ENCODE data around the gene RBBP8NL.
"Not testable (repeated sequence)": the region's sequence is repeated elsewhere in the genome, so short reads cannot be mapped to it uniquely, and the experiment has no call there.

The RBBP8NL gene

DNA sequence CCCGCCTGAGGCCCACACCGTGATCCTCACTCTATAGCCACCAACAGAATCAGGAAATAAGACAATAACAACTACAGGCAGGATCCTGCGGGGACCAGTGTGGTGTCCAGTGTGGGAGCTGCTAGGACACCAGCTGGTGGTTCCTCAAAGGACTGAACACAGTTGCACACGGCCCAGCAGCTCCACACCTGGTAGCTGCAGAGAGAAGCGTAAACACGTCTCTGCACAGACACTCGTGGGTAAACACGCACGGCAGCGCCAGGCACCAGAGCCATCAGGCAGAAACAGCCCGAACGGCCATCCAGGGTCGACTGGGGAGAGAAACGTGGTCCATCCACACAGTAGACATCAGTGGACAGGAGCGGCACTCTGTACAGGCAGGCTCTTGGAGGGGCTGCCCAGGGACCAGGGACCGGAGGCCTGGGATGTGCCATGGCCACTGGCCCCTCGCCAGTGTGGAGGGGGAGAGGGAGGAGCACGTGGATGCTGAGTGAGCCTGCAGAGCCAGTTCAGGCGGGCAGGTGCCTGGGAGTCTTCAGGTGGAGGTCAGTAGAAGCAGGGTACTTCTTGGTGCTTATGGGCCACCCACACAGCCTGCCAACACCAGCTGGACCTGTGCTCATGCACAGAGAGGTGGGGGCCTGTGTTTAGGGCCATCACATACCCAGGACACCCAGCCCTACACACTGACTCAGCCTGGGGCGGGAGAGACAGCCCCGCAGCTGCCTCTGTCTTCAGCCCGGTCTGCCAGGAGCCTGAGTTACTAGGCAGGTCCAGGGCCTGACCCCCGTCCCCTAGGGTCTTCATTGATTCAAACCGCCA is 52.8 kb downstream of the RBBP8NL start:
- no peak for DNase-seq (ENCODE audit: low spot score)

DNA sequence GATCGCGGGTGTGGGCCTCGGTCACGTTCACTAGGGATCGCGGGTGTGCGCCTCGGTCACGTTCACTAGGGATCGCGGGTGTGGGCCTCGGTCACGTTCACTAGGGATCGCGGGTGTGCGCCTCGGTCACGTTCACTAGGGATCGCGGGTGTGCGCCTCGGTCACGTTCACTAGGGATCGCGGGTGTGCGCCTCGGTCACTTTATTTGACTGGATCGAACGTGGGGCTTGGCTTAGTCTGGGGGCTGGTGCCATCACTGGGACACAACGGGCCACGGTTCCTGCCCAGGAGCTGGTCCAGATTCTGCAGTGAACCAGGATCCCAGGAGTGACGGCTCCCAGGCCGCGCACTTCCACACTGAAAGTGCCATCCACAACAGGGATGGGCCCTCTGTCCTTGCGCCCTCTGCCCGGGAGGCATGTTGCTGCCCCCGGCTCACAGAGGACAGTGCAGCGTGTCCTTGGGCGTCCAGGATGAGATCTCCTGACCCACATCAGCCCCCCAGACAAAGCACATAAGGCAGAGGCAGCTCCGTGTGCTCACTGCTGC is 53.6 kb downstream of the RBBP8NL start:
- DNase-seq (ENCODE audit: low spot score): not testable (repeated sequence)

DNA sequence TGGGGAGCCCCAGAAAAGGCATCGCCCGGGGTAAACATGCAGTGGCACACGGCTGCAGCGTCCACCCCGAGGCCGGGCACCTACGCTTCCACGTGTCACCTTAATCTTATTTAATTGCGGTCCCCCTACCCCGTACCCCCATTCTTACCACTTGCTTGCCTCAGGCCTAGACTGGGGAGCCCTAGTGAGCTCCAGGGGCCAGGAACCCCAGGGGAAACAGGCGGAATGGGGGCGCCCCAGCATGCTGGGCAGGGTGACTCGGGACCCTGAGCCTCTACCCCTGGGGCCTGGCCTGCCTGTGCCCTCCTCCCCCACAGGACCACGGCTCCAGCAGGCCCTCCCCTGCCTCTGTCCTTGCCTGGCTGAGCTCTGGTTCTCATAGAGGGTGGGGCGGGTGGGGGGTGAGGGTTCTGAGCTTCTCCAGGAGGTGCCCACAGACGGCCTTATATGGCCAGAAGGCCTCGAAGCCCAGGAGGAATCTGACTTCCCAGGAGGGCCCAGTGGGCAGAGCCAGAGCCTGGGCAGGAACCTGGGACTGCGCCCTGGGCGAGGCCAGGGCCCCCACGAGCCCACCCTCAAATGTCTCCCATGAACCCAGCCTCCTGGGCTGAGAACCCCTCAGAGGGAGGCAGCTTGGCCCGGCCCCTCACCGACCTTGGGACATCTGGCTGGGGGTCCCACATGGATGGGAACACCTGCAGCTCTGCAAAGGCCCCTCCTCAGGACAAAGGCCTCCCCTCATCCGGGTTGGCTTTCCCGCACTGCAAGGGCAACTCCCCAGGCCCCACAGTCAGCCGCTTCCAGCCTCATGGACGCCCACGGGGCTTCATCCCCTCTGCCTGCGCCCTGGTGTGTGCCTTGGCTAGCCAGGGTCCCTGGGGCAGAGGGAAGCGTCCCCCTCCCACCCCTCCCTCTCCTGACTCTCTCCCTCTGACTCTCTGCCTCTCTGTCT is 55.0 kb downstream of the RBBP8NL start:
- DNase-seq (ENCODE audit: low spot score): no peak

DNA sequence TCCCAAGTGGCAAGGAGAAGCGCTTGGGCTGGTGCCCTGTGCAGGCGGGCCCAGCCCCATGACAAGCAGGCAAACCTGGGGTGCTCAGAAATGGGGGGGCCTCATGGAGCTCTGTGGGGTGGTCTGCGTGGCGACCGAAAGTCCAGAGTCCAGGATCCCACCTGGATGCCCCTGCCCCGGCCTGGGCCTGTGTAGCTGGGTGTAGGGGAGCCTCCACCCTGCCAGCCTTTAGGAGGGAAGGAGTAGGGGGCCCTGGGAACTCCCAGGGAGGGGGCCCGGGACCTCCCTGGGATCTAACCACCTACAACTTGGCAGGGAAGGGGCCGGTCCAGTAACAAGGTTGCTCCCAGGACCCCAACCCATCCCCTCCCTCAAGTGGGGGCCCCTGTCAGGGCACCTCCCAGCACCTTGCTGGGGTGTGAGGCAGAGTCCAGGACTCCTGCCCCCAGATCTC is 55.7 kb downstream of the RBBP8NL start:
- DNase-seq (ENCODE audit: low spot score): no peak

DNA sequence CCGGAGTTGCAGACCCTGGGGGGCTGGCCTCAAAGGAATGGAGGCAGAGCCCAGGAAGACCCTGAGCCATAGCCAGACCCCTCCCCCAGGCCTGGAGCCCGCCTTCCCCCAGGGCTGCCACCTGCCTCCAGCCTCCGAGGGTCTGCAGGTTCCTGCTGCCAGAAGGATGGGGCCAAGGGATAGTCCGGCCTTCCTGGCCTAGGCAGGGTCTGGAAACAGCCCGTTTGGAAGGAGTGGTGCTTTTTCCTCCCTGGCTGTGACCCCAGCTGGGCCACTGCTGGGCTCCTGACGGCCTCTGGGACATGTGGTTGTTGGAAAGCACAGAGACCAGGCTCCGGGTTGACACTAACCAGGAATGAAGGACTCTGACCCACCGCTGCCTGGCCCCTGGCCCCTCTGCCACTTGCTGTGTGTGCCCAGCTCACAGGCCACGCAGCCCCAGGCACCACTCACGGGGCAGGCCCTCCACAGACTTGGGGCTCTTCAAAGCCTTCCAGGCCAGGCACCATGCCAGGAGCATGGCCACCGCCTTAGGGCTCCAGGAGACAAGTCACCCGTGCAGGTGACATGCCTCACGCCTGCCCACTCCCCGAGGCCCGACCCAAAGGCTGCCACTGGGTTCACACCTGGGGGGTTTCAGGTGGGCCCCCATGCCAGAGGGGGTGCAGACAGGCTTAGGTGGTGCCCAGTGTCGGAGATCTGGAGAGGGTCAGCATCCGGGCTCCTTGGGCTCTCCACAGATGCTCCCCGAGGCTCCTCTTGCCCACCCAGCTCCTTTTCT is 56.3 kb downstream of the RBBP8NL start:
- DNase-seq (ENCODE audit: low spot score): no peak

DNA sequence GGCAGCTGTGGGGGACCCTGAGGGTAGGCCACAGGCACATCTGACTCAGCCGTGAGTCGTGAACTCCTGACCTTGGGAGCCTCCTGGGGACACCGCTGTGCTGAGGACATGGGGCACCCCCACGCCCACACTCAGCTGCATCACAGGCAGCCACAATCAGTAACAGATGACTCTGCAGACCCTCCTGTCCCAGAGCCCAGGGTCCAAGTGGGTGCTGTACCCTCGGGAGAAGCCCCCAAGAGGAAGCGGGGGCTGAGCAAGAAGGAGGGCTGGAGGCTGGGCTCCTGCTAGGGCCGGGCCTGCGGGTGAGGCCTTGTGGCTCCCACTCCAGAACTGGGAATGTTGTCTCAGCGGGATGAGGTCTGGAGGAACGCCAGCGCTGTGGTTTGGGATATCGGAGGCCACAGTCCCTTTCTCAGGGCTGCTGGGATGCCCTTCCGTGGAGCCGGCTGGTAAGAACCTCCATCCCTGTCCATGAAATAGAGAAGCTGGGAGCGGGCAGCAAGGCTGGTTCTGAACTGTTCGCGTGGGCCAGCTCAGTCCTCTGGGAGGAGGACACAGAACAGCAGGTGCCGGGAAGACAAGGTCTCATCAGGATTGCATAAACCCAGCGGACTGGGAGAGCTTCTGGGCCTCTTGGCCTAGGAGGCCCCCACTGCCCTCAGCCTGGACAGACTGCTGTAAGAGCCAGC is 57.1 kb downstream of the RBBP8NL start:
- DNase-seq (ENCODE audit: low spot score): no peak

DNA sequence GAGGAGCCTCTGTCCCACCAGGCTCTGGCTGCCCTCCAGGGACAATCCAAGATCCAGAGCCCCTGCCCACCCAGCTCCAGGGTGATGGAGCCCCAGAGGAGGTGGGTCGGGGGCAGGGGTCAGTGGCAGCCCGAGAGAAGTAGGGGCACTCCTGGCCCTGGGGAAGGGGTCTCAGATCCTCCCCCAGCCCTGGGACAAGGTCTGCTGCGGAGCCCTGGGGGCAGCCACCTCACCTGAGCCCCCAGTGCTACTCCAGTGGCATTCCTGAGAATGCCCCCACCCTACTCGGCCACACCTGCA is 57.6 kb downstream of the RBBP8NL start:
- DNase-seq (ENCODE audit: low spot score): no peak

DNA sequence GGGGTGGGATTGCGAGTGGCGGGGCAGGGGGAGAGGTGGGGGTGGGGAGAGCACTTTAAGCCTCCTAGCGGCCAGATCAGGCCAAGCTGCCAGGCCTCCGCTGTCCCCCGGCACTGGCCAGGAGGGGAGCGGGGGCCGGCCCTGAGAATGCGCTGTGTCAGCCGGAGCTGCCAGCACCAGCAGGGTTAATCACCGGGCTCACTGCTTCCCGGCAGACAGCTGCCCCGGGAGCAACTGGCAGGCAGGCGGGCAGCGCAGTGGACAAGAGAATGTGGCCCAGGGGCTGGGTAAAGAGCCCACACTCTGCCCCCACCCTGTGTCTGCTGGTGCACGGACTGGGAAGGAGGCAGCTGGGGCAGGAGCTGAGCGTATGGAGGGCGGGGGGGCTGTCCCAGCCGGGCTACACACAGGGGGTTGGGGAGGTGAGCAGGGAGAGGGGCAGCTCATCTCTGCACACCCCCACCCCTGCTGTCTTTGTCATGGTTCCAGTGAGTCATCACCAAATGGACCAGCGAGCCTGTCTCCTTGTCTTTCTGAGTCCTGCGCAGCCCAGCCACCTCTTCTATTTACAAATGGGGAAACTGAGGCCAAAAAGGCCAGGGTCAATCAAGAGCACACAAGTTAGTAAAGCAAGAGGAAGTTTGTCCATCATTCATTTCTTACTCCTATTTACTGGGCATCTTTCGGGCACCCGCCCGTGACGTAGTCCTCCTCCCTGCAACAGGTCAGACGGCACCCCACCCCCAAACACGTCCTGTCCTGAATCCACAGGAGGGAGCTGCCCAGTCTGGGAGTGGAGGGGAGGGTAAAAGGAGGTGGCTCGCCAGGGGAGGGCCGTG is 58.1 kb downstream of the RBBP8NL start:
- DNase-seq (ENCODE audit: low spot score): no peak

DNA sequence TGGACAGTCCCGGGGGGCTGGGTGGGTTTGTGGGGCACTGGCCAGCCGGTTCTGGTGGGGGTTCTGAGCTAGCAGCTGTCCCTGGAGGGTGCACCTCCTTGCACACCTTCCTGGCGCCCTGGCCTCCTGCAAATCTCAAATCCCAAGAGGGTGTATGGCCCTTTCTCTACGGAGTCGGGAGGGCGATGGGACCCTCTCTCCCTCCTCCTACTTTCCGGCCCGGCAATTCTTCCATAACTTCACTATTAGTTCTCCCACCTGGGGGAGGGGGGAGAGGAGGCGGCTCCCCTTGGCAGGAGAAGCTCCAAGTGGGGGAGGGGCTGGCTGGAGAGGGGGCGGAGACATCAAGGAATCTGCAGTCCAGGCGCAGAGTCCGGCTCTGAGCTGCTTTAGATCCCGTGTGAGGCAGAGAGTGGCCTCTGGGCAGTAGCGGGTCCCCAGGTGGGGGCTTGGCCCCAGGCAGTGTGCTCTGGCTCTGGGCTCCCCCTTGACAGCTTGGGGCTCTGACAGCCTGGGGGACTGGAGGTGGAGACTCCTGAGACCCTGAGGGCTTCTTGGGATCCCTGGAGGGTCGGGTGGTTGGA is 58.9 kb downstream of the RBBP8NL start:
- no peak for DNase-seq (ENCODE audit: low spot score)

DNA sequence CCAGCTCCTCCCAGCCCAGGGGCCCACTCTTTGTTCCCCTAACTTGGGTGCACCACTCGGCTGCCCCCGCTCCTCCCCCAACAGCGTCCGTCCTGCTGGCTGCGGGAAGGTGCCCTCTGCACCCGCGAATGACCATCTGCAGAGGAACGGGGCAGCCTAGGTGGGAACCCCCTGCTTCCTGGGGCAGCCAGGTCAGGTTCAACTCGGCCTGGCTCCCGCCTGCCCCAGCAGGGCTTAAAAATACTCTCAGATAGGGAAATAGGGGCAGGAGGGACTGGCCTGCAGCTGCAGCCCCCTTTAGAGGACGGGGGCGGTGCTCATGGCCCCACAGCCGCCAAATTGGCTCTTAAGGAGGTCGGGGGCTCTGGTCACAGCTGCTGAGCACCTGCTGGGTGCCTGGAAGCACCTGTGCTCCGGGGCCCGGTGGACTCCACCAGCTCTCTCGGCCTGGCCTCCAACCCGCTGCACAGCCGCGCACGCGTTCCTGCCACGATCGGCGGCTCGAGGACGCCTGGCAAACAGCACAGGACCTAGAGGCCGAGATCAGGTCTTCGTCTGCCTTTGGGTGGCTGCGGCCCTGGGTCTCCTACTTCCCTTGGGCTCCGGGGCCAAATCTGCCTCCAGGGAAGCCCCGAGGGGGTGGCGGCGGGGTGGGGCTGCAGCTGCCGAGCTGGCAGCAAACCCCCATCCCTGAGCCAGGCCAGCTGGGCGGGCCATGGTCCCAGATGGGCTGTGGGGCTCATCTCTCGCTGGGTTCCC is 59.5 kb downstream of the RBBP8NL start:
- DNase-seq (ENCODE audit: low spot score): no peak

DNA sequence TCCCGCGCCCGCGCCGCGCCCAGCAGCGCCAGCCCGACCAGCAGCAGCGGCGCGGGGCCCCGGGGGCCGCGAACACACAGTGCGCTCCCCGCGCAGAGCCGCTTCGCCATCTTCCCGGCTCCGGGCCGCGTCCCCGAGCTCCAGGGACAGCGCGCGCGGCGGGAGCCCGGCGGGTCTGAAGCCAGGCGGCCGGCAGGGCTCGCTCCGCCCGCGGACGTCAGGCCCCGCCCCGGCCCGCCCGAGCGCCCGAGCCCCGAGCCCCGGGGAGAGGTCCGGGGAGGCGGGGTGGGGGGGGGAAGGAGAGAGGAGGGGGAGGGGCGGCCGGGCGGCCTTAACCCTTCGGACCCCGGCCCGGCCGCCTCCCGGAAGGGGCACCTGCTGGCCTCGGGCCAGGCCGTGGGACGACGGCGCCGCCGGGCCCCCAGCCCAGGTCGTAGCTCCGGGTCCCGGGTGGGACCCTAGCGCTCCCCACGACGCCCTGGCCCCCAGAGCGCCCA is 60.2 kb downstream of the RBBP8NL start, which contains the start of gene LAMA5:
Gene LAMA5, minus strand, starts transcription at position 177 of the 497 bp plus-strand sequence. Its CDS starts 67 bp downstream, at position 110.
- DNase-seq (ENCODE audit: low spot score): no peak

DNA sequence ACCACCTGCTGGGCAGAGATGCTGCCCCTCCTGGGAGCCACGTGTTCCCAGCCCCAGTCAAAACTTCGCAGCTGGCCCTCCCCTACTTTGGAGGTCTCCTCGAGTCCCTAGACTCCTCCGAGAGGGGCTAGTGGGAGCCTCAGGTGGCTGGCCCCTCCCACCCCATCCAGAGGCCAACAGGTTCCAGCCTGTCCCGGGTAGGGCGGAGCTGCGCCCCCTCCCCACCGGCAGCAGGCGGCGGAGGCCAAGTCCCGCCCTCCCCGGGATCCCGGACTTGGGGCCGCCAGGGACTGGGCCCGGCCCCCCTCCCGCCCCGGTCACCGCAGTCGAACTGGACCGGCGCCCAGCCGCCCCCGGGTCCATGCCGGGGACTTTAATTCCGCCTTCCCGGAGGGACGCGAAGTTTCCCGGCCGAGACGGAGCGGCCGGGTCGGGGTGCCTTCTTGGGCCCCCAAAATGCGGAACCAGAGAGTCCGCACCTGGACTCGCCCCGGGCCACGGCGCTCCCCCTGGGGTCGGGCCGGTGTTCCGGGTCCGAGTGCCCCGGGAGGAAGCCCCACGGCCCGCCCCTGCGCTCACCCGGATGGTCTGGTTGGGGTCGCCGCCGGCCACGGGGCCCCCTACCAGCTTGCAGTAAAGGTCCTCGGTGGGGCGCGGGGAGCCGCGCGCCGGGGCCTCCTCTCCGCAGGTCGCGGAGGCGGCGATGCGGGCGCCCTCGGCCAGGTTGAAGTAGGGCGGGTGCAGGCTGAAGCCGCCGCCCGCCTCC is 60.8 kb downstream of the RBBP8NL start:
- no peak for DNase-seq (ENCODE audit: low spot score)

DNA sequence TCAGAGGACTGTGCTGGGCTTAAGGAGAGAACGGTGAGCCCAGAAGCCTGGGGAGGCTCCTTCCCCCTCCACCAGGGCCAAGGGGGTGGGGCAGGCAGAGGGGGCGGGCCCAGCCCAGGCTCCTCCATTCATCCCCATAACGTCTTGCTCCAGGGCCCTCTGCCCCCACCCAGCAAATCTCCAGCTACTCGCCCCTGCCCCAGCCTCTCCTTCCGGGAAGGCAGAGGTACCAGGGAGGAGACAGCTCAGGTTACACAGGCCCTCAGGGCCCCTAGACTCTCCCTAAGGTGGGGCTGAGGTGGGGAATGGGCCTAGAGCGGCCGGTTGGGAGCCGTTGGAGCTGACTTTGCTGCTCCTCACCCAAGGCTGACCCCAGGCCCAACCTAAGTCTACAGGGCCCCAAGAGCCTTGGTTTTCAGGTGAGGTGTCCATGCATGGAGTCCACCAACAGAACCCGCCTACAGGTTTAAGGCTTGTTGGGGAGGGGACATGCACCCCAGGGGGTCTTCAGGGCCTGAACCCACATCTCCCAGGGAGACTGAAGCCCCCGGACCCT is 61.4 kb downstream of the RBBP8NL start:
- no peak for DNase-seq (ENCODE audit: low spot score)

DNA sequence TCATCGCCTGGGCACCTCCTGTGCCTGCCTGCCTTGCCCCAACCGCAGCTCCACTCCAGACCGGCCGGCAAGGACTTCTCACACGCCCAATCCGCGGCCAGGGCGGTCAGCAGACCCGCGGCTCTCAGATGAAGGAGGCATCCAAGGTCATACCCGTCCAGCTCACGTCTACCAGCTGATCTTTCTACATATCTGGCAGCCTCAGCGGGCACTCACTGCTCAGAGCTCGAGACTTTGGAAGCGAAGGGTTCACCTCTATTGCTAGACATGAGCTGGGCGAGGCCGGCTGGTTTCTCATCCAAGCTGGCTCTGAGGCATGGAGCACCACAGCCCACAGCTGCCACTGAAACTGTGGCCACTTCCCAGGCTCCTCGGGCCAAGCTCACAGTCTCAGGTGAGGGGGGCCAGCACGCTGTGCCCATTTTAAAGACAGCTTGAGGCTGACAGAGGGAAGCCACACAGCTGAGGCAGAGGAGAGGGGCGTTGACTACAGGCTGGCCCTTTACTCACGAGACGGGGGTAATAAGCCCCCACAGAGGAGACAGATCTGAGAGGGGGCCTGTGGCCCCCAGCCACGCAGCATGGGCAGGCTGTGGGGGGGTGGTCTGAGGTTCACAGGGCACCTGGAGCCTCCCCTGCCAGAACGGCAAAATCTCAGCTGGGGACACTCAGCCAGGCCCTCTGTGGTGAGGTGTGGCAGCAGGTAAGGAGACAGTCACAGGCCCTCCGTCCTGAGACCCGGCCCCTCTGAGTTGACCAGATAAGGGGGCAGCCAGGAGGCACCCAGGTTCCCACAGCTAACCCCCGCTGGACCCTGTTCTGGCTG is 62.2 kb downstream of the RBBP8NL start:
- no peak for DNase-seq (ENCODE audit: low spot score)

DNA sequence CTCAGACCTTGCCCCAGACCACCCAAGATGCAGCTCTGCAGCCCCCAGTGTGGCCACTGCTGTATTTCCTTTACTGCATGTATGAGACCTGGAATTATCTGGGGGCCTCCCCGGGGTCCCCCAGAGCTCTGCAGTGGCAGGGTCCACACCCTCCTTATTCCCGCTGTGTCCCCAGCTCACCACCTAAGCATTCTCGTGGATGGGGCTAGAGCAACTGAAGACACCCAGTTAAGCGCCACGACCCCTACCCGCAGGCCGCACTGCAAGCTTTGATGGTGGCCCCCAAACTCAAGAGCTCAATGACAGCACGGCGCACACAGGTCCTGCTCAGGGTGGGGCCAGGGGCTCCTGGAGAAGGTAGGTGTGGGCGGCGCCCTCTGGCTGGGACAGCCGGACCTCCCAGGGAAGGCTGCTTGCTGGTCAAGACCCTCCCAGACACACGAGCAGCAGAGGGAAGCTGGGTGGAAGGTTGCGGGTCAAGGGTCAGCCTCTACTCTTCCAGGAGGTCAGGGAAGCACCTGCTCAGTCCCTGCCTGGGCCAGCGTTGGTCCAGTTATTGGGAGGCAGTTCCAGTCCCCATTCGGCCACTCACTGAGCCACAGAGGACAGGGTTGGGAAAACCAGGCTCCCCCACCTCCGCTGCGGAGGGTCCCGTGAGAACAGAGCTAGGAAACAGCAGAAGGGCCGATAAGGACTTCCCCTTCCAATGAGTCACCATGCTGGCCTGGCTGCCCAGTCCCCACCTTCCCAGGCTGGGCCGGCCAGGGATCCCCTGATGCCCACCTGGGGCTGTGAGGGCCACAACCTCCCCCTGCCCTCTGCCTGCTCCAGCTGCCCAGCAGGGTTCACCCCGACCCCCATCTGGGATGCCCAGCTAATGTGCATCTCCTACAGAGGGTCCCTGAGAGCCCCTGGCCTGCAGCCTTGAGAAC is 63.2 kb downstream of the RBBP8NL start:
- no peak for DNase-seq (ENCODE audit: low spot score)

Measured in putamen (tissue), 1 donor.